Mammary epithelial cell (primary cell): Measurements from ENCODE around the gene USP54.

ENCODE experiments used
- CTCF ChIP-seq, 2 donors: IDR thresholded peaks in 1 of 2; conservative IDR thresholded peaks in 1 of 2; 2 replicates each; pipeline ENCODE4 v1.5.1; 2011 to 2012; ENCODE audit warnings: inconsistent platforms in 2 of 2, low read length in 2 of 2, mild to moderate bottlenecking in 2 of 2, control low read depth in 1 of 2, low read depth in 1 of 2; ENCODE audit not compliant: insufficient read depth in 1 of 2; ENCODE audit errors: extremely low read depth in 1 of 2
- EZH2 ChIP-seq: IDR thresholded peaks from 2 replicates; pipeline ENCODE4 v1.6.1; 2012; ENCODE audit warnings: low read length, inconsistent platforms, borderline replicate concordance

DNA sequence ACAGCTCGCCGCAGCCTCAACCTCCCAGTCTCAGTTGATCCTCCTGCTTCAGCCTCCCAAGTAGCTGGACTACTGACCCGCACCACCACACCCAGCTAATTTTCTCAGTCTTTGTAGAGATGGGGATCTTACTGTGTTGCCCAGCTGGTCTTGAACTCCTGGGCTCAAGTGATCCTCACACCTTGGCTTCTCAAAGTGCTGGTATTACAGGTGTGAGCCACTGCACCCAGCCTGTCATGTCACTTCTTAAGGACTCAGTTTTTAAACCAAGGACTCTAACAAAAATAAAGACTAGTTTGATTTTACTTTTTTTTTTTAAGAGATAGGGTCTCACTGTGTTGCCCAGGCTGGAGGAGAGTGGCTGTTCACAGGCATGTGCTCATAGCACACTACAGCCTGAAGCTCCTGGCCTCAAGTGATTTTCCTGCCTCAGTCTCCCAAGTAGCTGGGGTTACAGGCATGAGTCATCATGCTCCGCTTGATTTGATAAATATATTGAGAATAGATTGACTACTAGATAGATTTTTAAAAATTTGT lies 78.9 kb downstream of the USP54 start:
- TF ChIP-seq CTCF (conservative IDR thresholded peaks at IDR 0.05 in 1 of 2, IDR thresholded peaks at IDR 0.05 in 1 of 2; ENCODE audit: extremely low read depth in 1 of 2, insufficient read depth in 1 of 2, low read depth in 1 of 2, low read length in 2 of 2): no peak
- no peak for TF ChIP-seq EZH2
